Tibial nerve (tissue), 4 donors: ENCODE results near the gene MAGEF1. TPM values are rescaled to one million over a fixed set of nuclear protein-coding genes. Genes with fewer than 3 reads are reported as not detected.

ENCODE experiments used
- DNase-seq, 2 donors: peaks; one replicate each; pipeline ENCODE4 v3.0.0-alpha.2; 2019; ENCODE audit warnings: low spot score in 2 of 2
- H3K27ac ChIP-seq, 4 donors: fragments of 200-600 bp; sonication (generic) in 3 of 4; one replicate each; pipeline ENCODE4 v1.5.1; 2017 to 2019; ENCODE audit warnings: mild to moderate bottlenecking in 1 of 4
- H3K27me3 ChIP-seq, 2 donors: fragments of 200-600 bp; sonication (generic) in 1 of 2; one replicate each; pipeline versions ENCODE4 v1.5.1 to v1.6.0; 2017 to 2019
- H3K36me3 ChIP-seq, 3 donors: fragments of 200-600 bp; sonication (generic); one replicate each; pipeline ENCODE4 v1.5.1; 2018 to 2019
- H3K4me1 ChIP-seq, 4 donors: fragments of 200-600 bp; sonication (generic) in 3 of 4; one replicate each; pipeline ENCODE4 v1.5.1; 2017 to 2019
- H3K4me3 ChIP-seq, 4 donors: fragments of 200-600 bp; sonication (generic) in 3 of 4; one replicate each; pipeline ENCODE4 v1.5.1; 2017 to 2019; ENCODE audit warnings: mild to moderate bottlenecking in 1 of 4, moderate library complexity in 1 of 4
- H3K9me3 ChIP-seq, 4 donors: fragments of 200-600 bp; sonication (generic) in 3 of 4; one replicate each; pipeline ENCODE4 v1.5.1; 2017 to 2019
- EP300 ChIP-seq, 2 donors: sonication (generic); formaldehyde crosslinking; IDR thresholded peaks; one replicate each; pipeline ENCODE4 v1.6.1; 2017; ENCODE audit warnings: antibody characterized with exemption in 2 of 2, mild to moderate bottlenecking in 1 of 2
- POLR2A ChIP-seq, 2 donors: fragments of 450-650 bp; IDR thresholded peaks; one replicate each; pipeline ENCODE4 v1.6.1; 2017; ENCODE audit warnings: antibody characterized with exemption in 2 of 2, mild to moderate bottlenecking in 2 of 2, moderate library complexity in 2 of 2
- WGBS, 2 donors: methylation state at CpG; one replicate each; pipeline ENCODE4 v1.1.5; 2018; 5-methylcytosine and 5-hydroxymethylcytosine counted together
- total RNA-seq, 4 donors: library from RNA; depleted of rRNA; stranded (reverse); fragments of >200 nt; gene quantifications; one replicate each; pipeline ENCODE4 v1.1.0, GENCODE V29; 2016
- TF ChIP-seq, protein P1 (sequence below), 5 experiments: fragments of 200-600 bp in 3 of 5; fragments of 450-650 bp in 2 of 5; sonication (generic) in 3 of 5; IDR thresholded peaks; one replicate each; pipeline ENCODE4 v1.5.1; 2016 to 2019; ENCODE audit warnings: antibody characterized with exemption in 5 of 5, mild to moderate bottlenecking in 3 of 5, moderate library complexity in 2 of 5

MAGEF1 gene
- total RNA-seq, 4 donors from 2014 or later, result 29.6 to 48.1 (median 42.4) TPM

DNA sequence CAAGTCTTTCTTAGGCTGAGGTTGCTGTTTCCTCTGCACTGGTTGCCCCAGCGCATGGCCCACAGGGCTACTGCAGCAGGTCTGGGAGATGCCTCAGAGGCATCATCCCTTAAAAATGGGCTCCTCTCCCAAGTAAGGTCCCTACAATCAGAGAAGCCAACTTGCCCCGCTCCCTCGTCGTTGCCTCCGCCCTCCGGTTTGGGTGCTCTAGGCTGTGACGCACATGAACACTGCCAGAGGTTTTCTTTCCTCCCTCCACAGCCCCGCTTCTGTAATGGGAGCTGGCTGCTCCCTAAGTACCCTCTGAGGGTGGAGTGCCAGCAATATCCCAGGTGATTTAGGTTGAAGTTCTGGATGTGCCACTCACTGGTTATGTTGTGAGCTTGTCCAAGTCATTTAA is 14.0 kb downstream of the MAGEF1 start:
- Histone ChIP-seq H3K9me3 (no peaks in the 10 kb centered on the region), H3K27me3 (no peaks in the 10 kb centered on the region), H3K27ac (no peak overlapping the region), H3K4me1 (peaks cover 0 to 4% (median 0%) of the 10 kb centered on the region in 4 donors), H3K4me3 (no peak overlapping the region), H3K36me3 (no peaks in the 10 kb centered on the region)
- 97% methylated on average over 8 of the region's 8 CpGs for WGBS, 2 donors
- DNase-seq, result no peak
- TF ChIP-seq EP300 (IDR thresholded peaks at IDR 0.05), result no peak
- TF ChIP-seq, protein P1, sequence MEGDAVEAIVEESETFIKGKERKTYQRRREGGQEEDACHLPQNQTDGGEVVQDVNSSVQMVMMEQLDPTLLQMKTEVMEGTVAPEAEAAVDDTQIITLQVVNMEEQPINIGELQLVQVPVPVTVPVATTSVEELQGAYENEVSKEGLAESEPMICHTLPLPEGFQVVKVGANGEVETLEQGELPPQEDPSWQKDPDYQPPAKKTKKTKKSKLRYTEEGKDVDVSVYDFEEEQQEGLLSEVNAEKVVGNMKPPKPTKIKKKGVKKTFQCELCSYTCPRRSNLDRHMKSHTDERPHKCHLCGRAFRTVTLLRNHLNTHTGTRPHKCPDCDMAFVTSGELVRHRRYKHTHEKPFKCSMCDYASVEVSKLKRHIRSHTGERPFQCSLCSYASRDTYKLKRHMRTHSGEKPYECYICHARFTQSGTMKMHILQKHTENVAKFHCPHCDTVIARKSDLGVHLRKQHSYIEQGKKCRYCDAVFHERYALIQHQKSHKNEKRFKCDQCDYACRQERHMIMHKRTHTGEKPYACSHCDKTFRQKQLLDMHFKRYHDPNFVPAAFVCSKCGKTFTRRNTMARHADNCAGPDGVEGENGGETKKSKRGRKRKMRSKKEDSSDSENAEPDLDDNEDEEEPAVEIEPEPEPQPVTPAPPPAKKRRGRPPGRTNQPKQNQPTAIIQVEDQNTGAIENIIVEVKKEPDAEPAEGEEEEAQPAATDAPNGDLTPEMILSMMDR (IDR thresholded peaks at IDR 0.05), result no peak
- TF ChIP-seq POLR2A (IDR thresholded peaks at IDR 0.05), result no peak

DNA sequence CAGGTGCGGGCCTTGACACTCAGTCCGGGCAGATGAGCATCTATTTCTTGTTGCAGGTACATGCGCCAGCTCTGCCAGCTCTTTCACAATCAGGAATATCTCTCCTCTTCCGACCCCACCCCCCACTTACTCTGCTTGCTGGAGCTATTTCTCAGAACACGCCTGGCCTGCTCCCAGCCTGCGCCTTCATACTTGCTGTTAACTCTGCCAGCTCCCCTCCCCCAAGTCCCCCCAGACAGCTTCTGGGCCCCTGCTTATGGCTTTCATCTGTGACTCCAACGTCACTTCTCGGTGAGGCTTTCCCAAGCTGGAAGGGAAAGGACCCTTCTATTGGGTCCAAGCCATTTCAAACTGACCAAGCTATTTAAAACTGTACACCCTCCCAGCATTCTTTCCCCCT is 15.2 kb downstream of the MAGEF1 start:
- no peak for TF ChIP-seq EP300 (IDR thresholded peaks at IDR 0.05)
- TF ChIP-seq, protein P1 (IDR thresholded peaks at IDR 0.05), result no peak
- no peak for TF ChIP-seq POLR2A (IDR thresholded peaks at IDR 0.05)
- Histone ChIP-seq H3K4me1 (peaks cover 0 to 12% (median 6%) of the 10 kb centered on the region in 4 donors), H3K27ac (no peak overlapping the region), H3K4me3 (no peak overlapping the region), H3K36me3 (no peaks in the 10 kb centered on the region), H3K9me3 (no peaks in the 10 kb centered on the region), H3K27me3 (no peaks in the 10 kb centered on the region)
- 70 to 74% methylated on average over 8 of the region's 8 CpGs for WGBS, 2 donors
- DNase-seq, result no peak

DNA sequence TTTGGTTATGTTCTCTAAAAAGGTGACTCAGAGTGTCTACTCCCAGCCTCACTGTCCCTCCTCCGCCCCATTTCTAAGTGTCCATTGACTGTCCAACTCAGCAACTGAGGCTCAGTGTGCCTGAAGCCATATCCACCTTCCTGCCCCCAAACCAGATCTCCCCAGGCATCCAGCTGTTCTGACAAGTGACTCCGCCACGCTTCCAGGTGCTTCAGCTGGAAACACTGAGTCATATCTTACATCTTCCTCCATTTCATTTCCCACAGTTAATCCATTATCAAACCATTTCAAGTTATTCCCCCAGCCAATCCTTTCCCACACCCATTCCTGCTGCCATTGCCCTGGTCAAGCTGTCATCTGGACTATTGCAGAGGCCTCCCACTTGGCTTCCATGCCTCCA is 17.1 kb downstream of the MAGEF1 start:
- H3K27ac ChIP-seq, result no peak overlapping the region

DNA sequence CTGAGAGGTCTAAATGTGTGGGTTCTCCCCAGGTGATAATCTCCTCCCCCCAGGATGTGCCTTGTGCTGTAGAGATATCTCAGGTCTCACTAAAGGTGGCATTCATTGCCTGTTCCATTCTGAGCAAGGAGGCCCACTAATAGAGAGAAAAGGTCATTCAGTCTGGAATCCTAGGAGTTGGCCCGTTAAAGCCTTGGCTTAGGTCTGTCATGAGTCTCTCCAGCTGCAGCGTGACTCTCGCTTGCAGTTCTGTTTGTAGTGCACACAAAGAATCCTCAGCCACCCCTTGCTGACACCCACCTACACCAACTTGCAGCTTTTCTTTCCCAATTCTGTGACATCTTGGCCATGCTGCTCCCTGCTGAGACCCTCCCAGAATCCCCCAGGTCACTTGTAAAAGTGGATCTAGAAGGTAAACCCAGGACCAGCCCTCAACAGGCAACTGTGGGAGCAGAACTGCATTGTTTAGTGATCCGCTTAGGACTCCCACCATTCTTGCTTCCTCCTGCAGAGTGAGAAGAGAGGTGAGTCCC is 17.7 kb downstream of the MAGEF1 start:
- TF ChIP-seq, protein P1 (IDR thresholded peaks at IDR 0.05), result no peak
- TF ChIP-seq EP300 (IDR thresholded peaks at IDR 0.05), result no peak
- TF ChIP-seq POLR2A (IDR thresholded peaks at IDR 0.05), result no peak
- Histone ChIP-seq H3K36me3 (no peaks in the 10 kb centered on the region), H3K4me1 (peaks cover 0 to 26% (median 12%) of the 10 kb centered on the region in 4 donors), H3K27ac (no peak overlapping the region), H3K27me3 (no peaks in the 10 kb centered on the region), H3K4me3 (no peak overlapping the region), H3K9me3 (no peaks in the 10 kb centered on the region)
- 63 to 84% methylated on average over 4 of the region's 4 CpGs for WGBS, 2 donors
- DNase-seq, result no peak

More for the DNA sequence above, 17.1 kb downstream of the MAGEF1 start:
- Histone ChIP-seq H3K4me3 (no peak overlapping the region), H3K9me3 (no peaks in the 10 kb centered on the region), H3K4me1 (peaks cover 0 to 26% (median 12%) of the 10 kb centered on the region in 4 donors), H3K36me3 (no peaks in the 10 kb centered on the region), H3K27me3 (no peaks in the 10 kb centered on the region)
- no peak for DNase-seq
- TF ChIP-seq POLR2A (IDR thresholded peaks at IDR 0.05), result no peak
- no peak for TF ChIP-seq EP300 (IDR thresholded peaks at IDR 0.05)
- TF ChIP-seq, protein P1 (IDR thresholded peaks at IDR 0.05), result no peak
- 63 to 67% methylated on average over 3 of the region's 3 CpGs for WGBS, 2 donors

DNA sequence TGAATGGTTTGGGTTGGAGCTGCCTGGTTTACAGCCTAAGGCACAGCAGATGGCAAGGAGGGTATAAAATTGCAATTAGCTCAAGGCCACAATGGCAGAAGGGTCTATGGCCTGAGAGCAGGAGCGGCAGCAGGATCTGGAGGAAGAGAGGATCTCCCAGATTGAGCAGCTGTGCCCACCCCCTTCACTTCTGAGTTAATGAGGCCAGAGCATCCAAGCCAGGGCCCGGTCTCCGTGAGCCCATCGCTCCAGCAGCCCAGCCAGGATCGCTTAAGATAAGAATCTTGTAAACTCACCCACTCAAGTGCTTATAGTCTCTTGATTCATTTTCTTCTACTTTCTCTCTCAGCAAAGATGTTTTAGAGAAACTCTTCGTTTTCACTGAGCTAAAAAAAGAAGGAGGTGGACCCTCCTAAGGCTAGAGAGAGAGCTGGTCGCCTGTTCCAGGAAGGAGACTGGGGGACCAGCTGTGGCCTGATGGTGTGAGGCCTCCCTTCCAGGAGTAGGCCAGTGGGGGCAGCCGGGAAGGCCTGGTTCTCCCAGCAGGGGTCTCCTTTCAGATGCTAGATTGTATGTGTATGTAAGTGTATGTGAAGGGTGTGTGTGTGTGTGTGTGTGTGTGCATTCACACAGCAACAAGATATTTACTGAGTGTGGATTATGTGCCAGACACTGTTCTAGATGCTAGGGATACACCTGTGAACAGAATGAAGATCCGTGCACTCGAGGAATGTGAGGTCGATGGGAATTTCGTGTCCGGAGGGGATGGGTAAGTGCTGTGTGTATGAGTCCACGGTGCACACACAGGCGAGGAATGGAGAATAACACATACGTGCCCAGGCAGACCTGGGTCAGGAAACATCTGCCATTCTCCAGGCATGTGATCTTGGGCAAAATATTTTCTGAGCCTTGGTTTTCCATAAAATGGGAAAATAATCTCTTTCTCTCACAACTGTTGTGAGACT is 18.6 kb downstream of the MAGEF1 start:
- no peaks in the 10 kb centered on the region for H3K27me3 ChIP-seq
- DNase-seq, result no peak
- H3K27ac ChIP-seq, result peak overlapping the region in 2 of 4 donors; percentile 5 to 15
- H3K4me1 ChIP-seq, result peaks cover 0 to 34% (median 13%) of the 10 kb centered on the region in 4 donors
- H3K4me3 ChIP-seq, result no peak overlapping the region
- H3K9me3 ChIP-seq, result no peaks in the 10 kb centered on the region
- H3K36me3 ChIP-seq, result no peaks in the 10 kb centered on the region
- WGBS, 2 donors, result 76 to 81% methylated on average over 16 of the region's 16 CpGs
- TF ChIP-seq POLR2A (IDR thresholded peaks at IDR 0.05) (no peak), EP300 (IDR thresholded peaks at IDR 0.05) (no peak)
- TF ChIP-seq, protein P1 (IDR thresholded peaks at IDR 0.05), result no peak
